HEK293 (cell line): ENCODE results near the gene DHCR7.

Experiments used
- BCL11A ChIP-seq: fragments of 450-650 bp; formaldehyde crosslinking; IDR thresholded peaks from 2 replicates; pipeline ENCODE4 v1.5.1; 2016; ENCODE audit warnings: low read depth, missing biosample characterization, missing genetic modification characterization
- CTCF ChIP-seq: fragments of 450-650 bp; formaldehyde crosslinking; IDR thresholded peaks from 2 replicates; pipeline ENCODE4 v1.5.1; 2016; ENCODE audit warnings: missing biosample characterization, missing genetic modification characterization
- ELK4 ChIP-seq: IDR thresholded peaks from 2 replicates; pipeline ENCODE4 v1.6.1; 2011; ENCODE audit warnings: mild to moderate bottlenecking, low read depth, low read length, borderline replicate concordance
- HIC1 ChIP-seq: fragments of 450-650 bp; formaldehyde crosslinking; IDR thresholded peaks from 2 replicates; pipeline ENCODE4 v1.5.1; 2016; ENCODE audit warnings: missing biosample characterization, missing genetic modification characterization
- SP3 ChIP-seq: fragments of 450-650 bp; formaldehyde crosslinking; IDR thresholded peaks from 2 replicates; pipeline ENCODE4 v1.5.1; 2016; ENCODE audit warnings: missing biosample characterization, missing genetic modification characterization
- TCF7L2 ChIP-seq: IDR thresholded peaks from 2 replicates; pipeline ENCODE4 v1.6.1; 2011; ENCODE audit warnings: low read depth, mild to moderate bottlenecking, inconsistent platforms, low read length, moderate library complexity, borderline replicate concordance
- ZBTB11 ChIP-seq: fragments of 450-650 bp; formaldehyde crosslinking; conservative IDR thresholded peaks from 2 replicates; pipeline ENCODE4 v1.5.1; 2016; ENCODE audit warnings: low read depth, missing biosample characterization, missing genetic modification characterization
- ZNF121 ChIP-seq: fragments of 450-650 bp; formaldehyde crosslinking; IDR thresholded peaks from 2 replicates; pipeline ENCODE4 v1.5.1; 2016; ENCODE audit warnings: missing biosample characterization, missing genetic modification characterization
- ZNF174 ChIP-seq: fragments of 450-650 bp; formaldehyde crosslinking; IDR thresholded peaks from 2 replicates; pipeline ENCODE4 v1.5.0; 2017; ENCODE audit warnings: missing biosample characterization, mild to moderate bottlenecking, missing genetic modification characterization
- ZNF311 ChIP-seq: fragments of 450-650 bp; formaldehyde crosslinking; IDR thresholded peaks from 2 replicates; pipeline ENCODE4 v1.5.1; 2017; ENCODE audit warnings: missing biosample characterization, missing genetic modification characterization, borderline replicate concordance
- ZNF335 ChIP-seq: fragments of 450-650 bp; formaldehyde crosslinking; conservative IDR thresholded peaks from 2 replicates; pipeline ENCODE4 v1.5.1; 2016; ENCODE audit warnings: missing biosample characterization, missing genetic modification characterization
- ZNF350 ChIP-seq: fragments of 450-650 bp; formaldehyde crosslinking; IDR thresholded peaks from 2 replicates; pipeline ENCODE4 v1.5.0; 2017; ENCODE audit warnings: missing biosample characterization, mild to moderate bottlenecking, missing genetic modification characterization
- ZNF394 ChIP-seq: fragments of 450-650 bp; formaldehyde crosslinking; IDR thresholded peaks from 2 replicates; pipeline ENCODE4 v1.5.1; 2016; ENCODE audit warnings: missing biosample characterization, missing genetic modification characterization, mild to moderate bottlenecking, moderate library complexity, borderline replicate concordance

- no peak for TF ChIP-seq CTCF (tag by site-specific recombination)
- TF ChIP-seq TCF7L2: no peak
- no peak for TF ChIP-seq ZNF174 (tag by site-specific recombination)
- no peak for TF ChIP-seq ZBTB11 (tag by site-specific recombination)
- no peak for TF ChIP-seq ZNF121 (tag by site-specific recombination)
- TF ChIP-seq BCL11A (tag by site-specific recombination): no peak
- TF ChIP-seq ZNF394: no peak
- no peak for TF ChIP-seq ZNF335 (tag by site-specific recombination)
- TF ChIP-seq SP3 (tag by site-specific recombination): no peak
- no peak for TF ChIP-seq ZNF350
- TF ChIP-seq ZNF311: no peak
- TF ChIP-seq HIC1 (tag by site-specific recombination): no peak
- no peak for TF ChIP-seq ELK4
These were observed 2.3 kb upstream of the DHCR7 start for GRCh38 chr11:71450507-71450906.
